Measurements from ENCODE around the gene CKAP2L.

Gene CKAP2L

GRCh38 chr2:112727276-112728028 is 37.0 kb downstream of the CKAP2L start:
- H3K27ac ChIP-seq (ENCODE audit: insufficient read depth, low read depth, low read length, poor library complexity, severe bottlenecking), result no peak overlapping the region
- no peak overlapping the region for H3K4me3 ChIP-seq (ENCODE audit: insufficient read depth, low read depth, low read length)
- H3K36me3 ChIP-seq (ENCODE audit: control insufficient read depth, insufficient read depth, low read length), result no peaks in the 10 kb centered on the region
- 93 to 95% methylated on average over 19 of the region's 19 CpGs for WGBS, 2 experiments
- H3K27me3 ChIP-seq (ENCODE audit: control insufficient read depth, insufficient read depth, low read length, poor library complexity, severe bottlenecking), result no peaks in the 10 kb centered on the region
- H3K4me1 ChIP-seq (ENCODE audit: control insufficient read depth, insufficient read depth, low read length), result no peaks in the 10 kb centered on the region
- H3K9me3 ChIP-seq (ENCODE audit: control insufficient read depth, low read length), result no peaks in the 10 kb centered on the region

DNA sequence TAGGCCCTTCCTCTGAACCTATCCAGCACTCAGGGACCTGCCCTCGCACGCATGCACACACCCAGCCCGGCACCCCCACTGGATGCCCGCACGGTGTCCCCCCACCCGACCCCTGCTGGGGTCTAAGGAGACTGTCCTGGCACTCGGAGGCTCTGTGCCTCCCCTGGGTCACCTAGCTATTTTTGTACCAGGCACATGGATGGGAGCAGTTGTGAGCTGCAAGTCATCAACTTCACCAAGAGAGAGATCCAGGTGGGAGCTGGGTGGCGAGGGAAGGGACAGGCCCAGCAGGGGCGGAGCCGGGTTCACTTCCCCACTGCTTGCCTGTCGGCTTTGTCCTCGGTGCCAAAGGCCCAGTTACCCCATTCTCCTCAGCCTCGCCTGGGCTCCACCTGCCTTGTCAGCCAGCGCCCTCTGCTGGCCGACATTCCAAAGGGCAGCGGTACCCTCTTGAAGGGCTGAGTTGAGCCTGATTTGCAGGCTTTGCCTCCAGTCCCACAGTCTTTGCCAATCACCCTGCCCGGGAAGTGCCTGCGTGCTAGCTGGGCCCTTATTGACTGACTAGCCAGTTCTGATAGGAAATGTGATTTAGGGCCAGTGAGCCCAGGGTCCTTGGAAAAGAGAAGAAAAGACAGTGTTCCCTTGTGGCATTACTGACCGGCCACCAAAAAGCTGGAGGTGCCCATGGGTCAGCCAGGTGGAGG is 37.8 kb downstream of the CKAP2L start:
- Histone ChIP-seq H3K4me1 (ENCODE audit: control insufficient read depth, insufficient read depth, low read length) (no peaks in the 10 kb centered on the region), H3K4me3 (ENCODE audit: insufficient read depth, low read depth, low read length) (no peak overlapping the region), H3K27me3 (ENCODE audit: control insufficient read depth, insufficient read depth, low read length, poor library complexity, severe bottlenecking) (no peaks in the 10 kb centered on the region), H3K9me3 (ENCODE audit: control insufficient read depth, low read length) (no peaks in the 10 kb centered on the region), H3K36me3 (ENCODE audit: control insufficient read depth, insufficient read depth, low read length) (no peaks in the 10 kb centered on the region), H3K27ac (ENCODE audit: insufficient read depth, low read depth, low read length, poor library complexity, severe bottlenecking) (no peak overlapping the region)
- WGBS, 2 experiments, result 37 to 40% methylated on average over 19 of the region's 19 CpGs

DNA sequence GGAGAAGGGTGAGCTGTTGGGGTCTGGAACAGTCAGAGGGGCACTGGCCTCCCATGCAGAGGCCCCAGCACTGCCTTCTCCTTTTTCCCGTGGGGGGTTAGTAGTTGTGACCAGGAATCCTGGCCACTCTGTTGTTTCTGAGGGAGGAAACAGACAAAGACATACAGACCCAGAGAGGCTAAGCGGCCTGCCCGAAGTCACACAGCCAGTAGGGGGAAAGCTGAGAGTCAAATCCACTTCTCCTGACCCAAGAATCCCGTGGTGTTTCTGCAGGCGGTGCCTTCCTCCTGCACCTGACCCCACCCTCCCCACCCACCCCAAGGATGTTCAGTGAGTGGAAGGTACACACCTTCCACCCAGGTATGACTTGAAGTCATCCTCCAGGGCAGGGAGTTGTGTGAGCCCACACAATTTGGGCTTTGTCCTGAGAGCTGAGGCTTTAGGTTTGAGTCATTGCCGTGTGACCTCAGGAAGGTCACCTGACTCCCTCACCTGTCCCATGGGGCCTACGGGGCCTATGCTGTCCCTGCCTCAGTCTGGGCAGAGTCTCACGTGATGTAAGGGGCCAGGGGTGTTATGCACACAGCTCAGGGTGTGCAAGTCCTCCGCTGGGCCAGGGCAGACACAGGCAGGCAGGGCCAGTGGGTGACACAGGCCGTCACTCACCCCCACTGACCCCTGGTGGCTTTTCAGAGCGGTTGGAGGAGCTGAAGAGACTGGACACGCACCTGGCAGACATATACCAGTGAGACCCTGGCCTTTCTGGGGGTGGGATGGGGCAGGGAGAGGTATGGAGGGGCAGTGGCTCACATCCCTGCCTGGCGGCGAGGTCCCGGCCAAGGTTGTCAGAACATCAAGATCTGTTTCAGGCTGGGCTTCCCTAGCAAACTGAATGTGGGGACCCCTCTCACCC is 38.6 kb downstream of the CKAP2L start:
- H3K27ac ChIP-seq (ENCODE audit: insufficient read depth, low read depth, low read length, poor library complexity, severe bottlenecking), result no peak overlapping the region
- WGBS, 2 experiments, result 88 to 94% methylated on average over 15 of the region's 15 CpGs
- no peaks in the 10 kb centered on the region for H3K9me3 ChIP-seq (ENCODE audit: control insufficient read depth, low read length)
- no peaks in the 10 kb centered on the region for H3K27me3 ChIP-seq (ENCODE audit: control insufficient read depth, insufficient read depth, low read length, poor library complexity, severe bottlenecking)
- H3K4me1 ChIP-seq (ENCODE audit: control insufficient read depth, insufficient read depth, low read length), result no peaks in the 10 kb centered on the region
- no peaks in the 10 kb centered on the region for H3K36me3 ChIP-seq (ENCODE audit: control insufficient read depth, insufficient read depth, low read length)
- H3K4me3 ChIP-seq (ENCODE audit: insufficient read depth, low read depth, low read length), result no peak overlapping the region

DNA sequence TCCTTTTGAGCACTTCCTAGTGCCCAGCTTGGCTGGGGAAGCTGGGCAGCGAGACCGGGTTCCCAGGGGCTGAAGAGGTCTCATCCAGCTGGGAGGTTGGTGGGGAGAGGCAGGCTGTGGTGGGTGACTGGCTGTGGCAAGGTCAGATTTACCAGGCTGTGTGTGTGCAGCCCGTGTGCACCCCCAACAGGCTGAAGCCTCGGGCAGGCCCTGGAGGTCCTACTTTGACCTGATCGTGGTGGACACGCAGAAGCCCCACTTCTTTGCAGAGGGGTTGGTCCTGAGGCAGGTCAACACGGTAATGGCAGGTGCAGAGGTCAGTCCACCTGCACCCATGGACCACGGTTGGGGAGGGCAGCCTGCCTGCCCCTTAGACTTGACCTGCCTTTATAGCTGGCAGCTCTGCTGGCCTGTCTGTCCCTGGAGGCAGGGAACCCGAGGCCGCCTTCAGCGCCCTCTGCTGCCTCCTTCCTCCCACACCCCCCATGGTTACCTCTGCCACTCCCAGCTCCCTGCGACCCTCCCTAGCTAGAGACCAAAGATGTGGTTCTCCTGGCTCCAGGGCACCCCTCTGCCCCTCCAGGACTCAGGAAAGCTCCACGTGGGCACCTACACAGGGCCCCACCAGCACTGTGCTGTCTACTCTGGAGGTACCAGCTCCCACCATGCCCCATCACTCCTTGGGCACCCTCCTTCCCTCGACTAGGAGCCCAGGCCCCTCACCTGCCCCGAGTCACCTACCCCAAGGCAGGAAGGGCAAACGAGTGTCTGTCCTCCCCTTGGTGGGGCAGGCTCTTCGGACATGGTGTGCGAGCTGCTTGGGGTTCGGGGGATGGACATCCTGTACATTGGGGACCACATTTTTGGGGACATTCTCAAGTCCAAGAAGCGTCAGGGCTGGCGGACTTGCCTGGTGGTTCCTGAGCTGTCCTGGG is 39.6 kb downstream of the CKAP2L start:
- no peak overlapping the region for H3K27ac ChIP-seq (ENCODE audit: insufficient read depth, low read depth, low read length, poor library complexity, severe bottlenecking)
- H3K27me3 ChIP-seq (ENCODE audit: control insufficient read depth, insufficient read depth, low read length, poor library complexity, severe bottlenecking), result no peaks in the 10 kb centered on the region
- 83 to 85% methylated on average over 21 of the region's 21 CpGs for WGBS, 2 experiments
- H3K4me1 ChIP-seq (ENCODE audit: control insufficient read depth, insufficient read depth, low read length), result no peaks in the 10 kb centered on the region
- H3K36me3 ChIP-seq (ENCODE audit: control insufficient read depth, insufficient read depth, low read length), result no peaks in the 10 kb centered on the region
- H3K9me3 ChIP-seq (ENCODE audit: control insufficient read depth, low read length), result no peaks in the 10 kb centered on the region
- H3K4me3 ChIP-seq (ENCODE audit: insufficient read depth, low read depth, low read length), result no peak overlapping the region

DNA sequence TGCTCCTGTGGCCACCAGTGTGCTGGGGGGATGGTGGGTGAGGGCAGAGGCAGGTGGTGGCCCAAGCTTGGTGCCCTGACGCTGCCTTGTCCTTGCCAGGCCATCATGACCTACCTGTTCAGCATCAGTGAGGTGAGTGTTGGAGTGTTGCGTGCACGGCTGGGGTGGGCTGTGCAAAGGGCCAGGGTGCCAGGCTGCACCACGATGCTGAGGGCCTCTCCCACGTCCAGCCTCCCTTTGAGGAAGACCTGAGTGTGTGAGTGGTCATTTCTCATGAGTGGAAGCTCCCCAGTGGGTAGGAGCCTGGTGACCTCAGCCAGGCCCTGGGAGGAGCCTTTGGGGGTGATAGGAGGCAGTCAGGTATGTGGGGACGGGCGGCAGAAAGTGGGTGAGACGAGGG is 40.4 kb downstream of the CKAP2L start:
- Histone ChIP-seq H3K4me1 (ENCODE audit: control insufficient read depth, insufficient read depth, low read length) (no peaks in the 10 kb centered on the region), H3K27ac (ENCODE audit: insufficient read depth, low read depth, low read length, poor library complexity, severe bottlenecking) (no peak overlapping the region), H3K27me3 (ENCODE audit: control insufficient read depth, insufficient read depth, low read length, poor library complexity, severe bottlenecking) (no peaks in the 10 kb centered on the region), H3K4me3 (ENCODE audit: insufficient read depth, low read depth, low read length) (no peak overlapping the region), H3K36me3 (ENCODE audit: control insufficient read depth, insufficient read depth, low read length) (no peaks in the 10 kb centered on the region), H3K9me3 (ENCODE audit: control insufficient read depth, low read length) (no peaks in the 10 kb centered on the region)
- 92 to 95% methylated on average over 8 of the region's 8 CpGs for WGBS, 2 experiments

GRCh38 chr2:112723547-112723940 is 40.9 kb downstream of the CKAP2L start:
- Histone ChIP-seq H3K9me3 (ENCODE audit: control insufficient read depth, low read length) (no peaks in the 10 kb centered on the region), H3K4me1 (ENCODE audit: control insufficient read depth, insufficient read depth, low read length) (no peaks in the 10 kb centered on the region), H3K36me3 (ENCODE audit: control insufficient read depth, insufficient read depth, low read length) (no peaks in the 10 kb centered on the region), H3K27ac (ENCODE audit: insufficient read depth, low read depth, low read length, poor library complexity, severe bottlenecking) (no peak overlapping the region), H3K27me3 (ENCODE audit: control insufficient read depth, insufficient read depth, low read length, poor library complexity, severe bottlenecking) (no peaks in the 10 kb centered on the region), H3K4me3 (ENCODE audit: insufficient read depth, low read depth, low read length) (no peak overlapping the region)
- 91 to 99% methylated on average over 5 to 6 of the region's 6 CpGs for WGBS, 2 experiments

DNA sequence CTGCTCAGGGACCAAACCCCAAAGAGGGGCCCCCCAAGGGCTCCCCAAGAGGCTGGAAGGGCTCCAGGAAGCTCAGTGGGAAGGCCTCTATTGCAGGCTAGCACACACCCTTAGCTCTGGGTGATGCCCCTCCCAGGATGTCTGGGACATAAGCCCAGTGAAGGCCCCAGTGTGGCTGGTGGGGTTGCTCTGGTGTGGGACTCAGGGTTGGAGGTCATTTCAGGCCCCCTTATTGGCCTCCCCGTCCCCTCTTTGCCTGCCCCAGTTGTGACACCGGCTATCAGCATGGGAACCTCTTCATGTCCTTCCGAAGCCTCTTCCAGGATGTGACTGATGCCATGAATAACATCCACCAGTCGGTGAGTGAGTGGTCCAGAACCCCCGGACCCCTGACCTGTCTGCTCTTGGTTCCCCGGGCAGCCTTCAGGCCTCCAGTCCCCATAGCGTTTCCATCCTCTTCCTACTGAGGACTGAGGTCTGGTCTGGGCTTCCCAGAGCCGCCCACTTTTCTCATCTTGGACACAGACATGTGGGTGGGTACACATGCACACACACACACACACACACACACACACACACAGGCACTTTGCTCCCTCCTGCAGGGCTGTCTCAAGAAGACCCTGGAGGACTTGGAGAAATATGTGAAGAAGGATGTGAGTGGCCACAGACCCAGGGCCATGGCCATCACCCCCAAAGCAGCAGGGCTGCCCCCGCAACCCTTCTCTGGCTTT is 41.4 kb downstream of the CKAP2L start:
- H3K27ac ChIP-seq (ENCODE audit: insufficient read depth, low read depth, low read length, poor library complexity, severe bottlenecking), result no peak overlapping the region
- no peaks in the 10 kb centered on the region for H3K27me3 ChIP-seq (ENCODE audit: control insufficient read depth, insufficient read depth, low read length, poor library complexity, severe bottlenecking)
- no peaks in the 10 kb centered on the region for H3K36me3 ChIP-seq (ENCODE audit: control insufficient read depth, insufficient read depth, low read length)
- H3K4me3 ChIP-seq (ENCODE audit: insufficient read depth, low read depth, low read length), result no peak overlapping the region
- no peaks in the 10 kb centered on the region for H3K9me3 ChIP-seq (ENCODE audit: control insufficient read depth, low read length)
- H3K4me1 ChIP-seq (ENCODE audit: control insufficient read depth, insufficient read depth, low read length), result no peaks in the 10 kb centered on the region
- 91 to 95% methylated on average over 9 of the region's 9 CpGs for WGBS, 2 experiments

DNA sequence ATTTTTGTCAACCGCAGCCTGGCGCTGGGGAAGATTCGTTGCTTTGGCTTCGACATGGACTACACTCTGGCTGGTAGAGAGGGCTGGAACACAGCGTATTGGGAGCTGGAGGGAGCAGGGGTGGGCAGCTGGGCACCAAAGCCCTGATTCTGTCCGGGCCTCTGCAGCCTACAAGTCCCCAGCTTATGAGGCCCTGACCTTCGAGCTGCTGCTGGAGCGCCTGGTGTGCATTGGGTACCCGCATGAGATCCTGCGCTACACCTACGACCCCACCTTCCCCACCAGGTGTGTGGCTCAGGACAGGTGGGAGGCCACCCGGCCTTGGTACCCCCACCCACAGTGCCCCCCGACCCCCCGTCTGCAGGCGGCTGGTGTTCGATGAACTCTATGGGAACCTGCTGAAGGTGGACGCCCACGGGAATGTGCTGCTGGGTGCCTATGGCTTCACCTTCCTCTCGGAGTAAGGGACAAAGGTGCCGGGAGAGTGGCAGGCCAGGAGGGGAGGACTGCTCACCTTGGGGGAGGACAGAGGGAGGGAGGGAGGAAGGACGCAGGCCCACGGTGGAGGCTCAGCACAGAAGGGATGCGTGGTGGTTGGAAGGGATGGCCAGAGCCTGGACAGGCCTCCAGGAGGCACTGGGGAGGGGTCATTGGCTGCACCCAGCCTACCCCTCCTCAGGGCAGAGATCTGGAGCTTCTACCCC is 42.4 kb downstream of the CKAP2L start:
- no peaks in the 10 kb centered on the region for H3K9me3 ChIP-seq (ENCODE audit: control insufficient read depth, low read length)
- no peak overlapping the region for H3K4me3 ChIP-seq (ENCODE audit: insufficient read depth, low read depth, low read length)

More for the DNA sequence above, 42.4 kb downstream of the CKAP2L start:
- Histone ChIP-seq H3K27me3 (ENCODE audit: control insufficient read depth, insufficient read depth, low read length, poor library complexity, severe bottlenecking) (no peaks in the 10 kb centered on the region), H3K4me1 (ENCODE audit: control insufficient read depth, insufficient read depth, low read length) (no peaks in the 10 kb centered on the region), H3K36me3 (ENCODE audit: control insufficient read depth, insufficient read depth, low read length) (no peaks in the 10 kb centered on the region), H3K27ac (ENCODE audit: insufficient read depth, low read depth, low read length, poor library complexity, severe bottlenecking) (no peak overlapping the region)
- 89 to 91% methylated on average over 23 of the region's 23 CpGs for WGBS, 2 experiments
